ENCODE results near the gene AIFM2.

- TF ChIP-seq CEBPZ (IDR thresholded peaks at IDR 0.05; ENCODE audit: low read length): no peak
- no peak for TF ChIP-seq ZNF672 (CRISPR knock-in tag; IDR thresholded peaks at IDR 0.05)
- no peak for TF ChIP-seq SRSF9 (IDR thresholded peaks at IDR 0.05; ENCODE audit: borderline replicate concordance, insufficient read depth, low read depth, low read length, poor library complexity, severe bottlenecking)
- TF ChIP-seq ZNF276 (CRISPR knock-in tag; IDR thresholded peaks at IDR 0.05; ENCODE audit: low read depth): no peak
- TF ChIP-seq CREB3 (CRISPR knock-in tag; IDR thresholded peaks at IDR 0.05): no peak
- no peak for TF ChIP-seq DMTF1 (CRISPR knock-in tag; IDR thresholded peaks at IDR 0.05)
- TF ChIP-seq ZNF143 (CRISPR knock-in tag; IDR thresholded peaks at IDR 0.05): no peak
- TF ChIP-seq RNF219 (CRISPR knock-in tag; IDR thresholded peaks at IDR 0.05): no peak
- TF ChIP-seq POLR2A (IDR thresholded peaks at IDR 0.05; ENCODE audit: insufficient read depth in 1 of 2, low read depth in 2 of 2, low read length in 2 of 2): no peak
- TF ChIP-seq HNF4G (IDR thresholded peaks at IDR 0.05; ENCODE audit: borderline replicate concordance, low read depth, low read length): no peak
- no peak for TF ChIP-seq HNF4G (CRISPR knock-in tag; IDR thresholded peaks at IDR 0.05; ENCODE audit: borderline replicate concordance, low read depth)
- no peak for TF ChIP-seq FOXM1 (CRISPR knock-in tag; IDR thresholded peaks at IDR 0.05)
These were observed 7.3 kb upstream of the AIFM2 start for GRCh38 chr10:70139997-70140250.

Measured in HepG2 (cell line).